SK-N-MC (cell line): ENCODE results near the gene APOA1.

ENCODE experiments used
- DNase-seq: peaks from one replicate; pipeline ENCODE4 v3.0.0-alpha.2; 2011; ENCODE audit warnings: low read depth, low spot score
- H3K27ac ChIP-seq: fragments of 200-600 bp; sonication (generic); 2 replicates; pipeline ENCODE4 v1.5.1; 2016; ENCODE audit warnings: mixed run types
- H3K36me3 ChIP-seq: fragments of 200-600 bp; sonication (generic); 2 replicates; pipeline ENCODE4 v1.6.1; 2017; ENCODE audit warnings: antibody characterized with exemption, low read length, mixed read lengths; ENCODE audit not compliant: insufficient read depth
- H3K4me3 ChIP-seq: fragments of 200-600 bp; sonication (generic); 2 replicates; pipeline ENCODE4 v1.5.1; 2016
- H3K9ac ChIP-seq: fragments of 200-600 bp; sonication (generic); 2 replicates; pipeline ENCODE4 v1.8.0; 2017; ENCODE audit warnings: mixed run types, mixed read lengths; ENCODE audit not compliant: insufficient read length
- H3K9me3 ChIP-seq: fragments of 200-600 bp; sonication (generic); 2 replicates; pipeline ENCODE4 v1.6.1; 2017; ENCODE audit warnings: low read depth, mild to moderate bottlenecking, antibody characterized with exemption, low read length, moderate library complexity, mixed read lengths
- EZH2 ChIP-seq: fragments of 200-600 bp; sonication (generic); IDR thresholded peaks from one replicate; pipeline ENCODE4 v1.6.1; 2017; ENCODE audit warnings: antibody characterized with exemption
- FOXP2 ChIP-seq: optimal IDR thresholded peaks from 2 replicates; pipeline ENCODE3; 2011; ENCODE audit warnings: mild to moderate bottlenecking, moderate library complexity; ENCODE audit not compliant: insufficient read depth; ENCODE audit errors: extremely low read length, control extremely low read depth
- POLR2AphosphoS5 ChIP-seq: IDR thresholded peaks from 2 replicates; pipeline ENCODE4 v1.6.1; 2012; ENCODE audit warnings: mild to moderate bottlenecking, low read depth, low read length, borderline replicate concordance

APOA1 gene

GRCh38 chr11:116833816-116834534 lies 3.4 kb downstream of the APOA1 start:
- H3K4me3 ChIP-seq: no peak overlapping the region
- no peak overlapping the region for H3K9ac ChIP-seq
- TF ChIP-seq EZH2 (no peak), POLR2AphosphoS5 (no peak), FOXP2 (no peak)
- H3K27ac ChIP-seq: no peak overlapping the region
- H3K36me3 ChIP-seq: no peaks in the 10 kb centered on the region
- H3K9me3 ChIP-seq: no peaks in the 10 kb centered on the region
- no peak for DNase-seq

GRCh38 chr11:116833491-116833815 lies 4.0 kb downstream of the APOA1 start:
- no peak for DNase-seq
- TF ChIP-seq POLR2AphosphoS5: no peak
- TF ChIP-seq FOXP2: no peak
- no peak for TF ChIP-seq EZH2
- Histone ChIP-seq H3K27ac (no peak overlapping the region), H3K9ac (no peak overlapping the region), H3K4me3 (no peak overlapping the region), H3K36me3 (no peaks in the 10 kb centered on the region), H3K9me3 (no peaks in the 10 kb centered on the region)

- no peak overlapping the region for H3K9ac ChIP-seq
- H3K36me3 ChIP-seq: no peaks in the 10 kb centered on the region
- TF ChIP-seq FOXP2: no peak
- TF ChIP-seq EZH2: no peak
- TF ChIP-seq POLR2AphosphoS5: no peak
- no peaks in the 10 kb centered on the region for H3K9me3 ChIP-seq
- DNase-seq: no peak
- no peak overlapping the region for H3K4me3 ChIP-seq
- H3K27ac ChIP-seq: no peak overlapping the region
Observed at GRCh38 chr11:116832350-116833290, 4.8 kb downstream of the APOA1 start.

- Histone ChIP-seq H3K9me3 (no peaks in the 10 kb centered on the region), H3K27ac (no peak overlapping the region), H3K9ac (no peak overlapping the region), H3K4me3 (no peak overlapping the region), H3K36me3 (no peaks in the 10 kb centered on the region)
- no peak for DNase-seq
- TF ChIP-seq FOXP2 (no peak), POLR2AphosphoS5 (no peak), EZH2 (no peak)
Observed at GRCh38 chr11:116831790-116832349, 5.6 kb downstream of the APOA1 start.

- DNase-seq: no peak
- Histone ChIP-seq H3K9ac (no peak overlapping the region), H3K4me3 (no peak overlapping the region), H3K9me3 (no peaks in the 10 kb centered on the region), H3K27ac (no peak overlapping the region), H3K36me3 (no peaks in the 10 kb centered on the region)
- TF ChIP-seq FOXP2 (no peak), EZH2 (no peak), POLR2AphosphoS5 (no peak)
Observed at GRCh38 chr11:116830184-116830912, 7.1 kb downstream of the APOA1 start.

- Histone ChIP-seq H3K27ac (no peak within 1 kb of the TSS), H3K4me3 (no peak within 1 kb of the TSS), H3K9ac (no peak within 1 kb of the TSS), H3K36me3 (no peaks in the 10 kb centered on the region), H3K9me3 (no peaks in the 10 kb centered on the region)
- no peak for DNase-seq
- TF ChIP-seq EZH2 (no peak), POLR2AphosphoS5 (no peak), FOXP2 (no peak)
Observed at GRCh38 chr11:116829525-116830183, 7.8 kb downstream of the APOA1 start, which contains the start of gene APOC3. APOC3 (plus strand) TSS chr11:116829907; CDS start chr11:116830583, 676 bp downstream.

- H3K4me3 ChIP-seq: no peak overlapping the region
- no peak overlapping the region for H3K9ac ChIP-seq
- TF ChIP-seq EZH2 (no peak), FOXP2 (no peak), POLR2AphosphoS5 (no peak)
- H3K36me3 ChIP-seq: no peaks in the 10 kb centered on the region
- DNase-seq: no peak
- no peaks in the 10 kb centered on the region for H3K9me3 ChIP-seq
- H3K27ac ChIP-seq: no peak overlapping the region
Observed at GRCh38 chr11:116828632-116829524, 8.5 kb downstream of the APOA1 start.
